Endodermal cell (in vitro differentiated cells): Measurements from ENCODE around the gene CD209. TPM values are rescaled to one million over a fixed set of nuclear protein-coding genes. Genes with fewer than 3 reads are reported as not detected.
"Not testable (repeated sequence)": the region's sequence is repeated elsewhere in the genome, so short reads cannot be mapped to it uniquely, and the experiment has no call there.

Source experiments
- DNase-seq: peaks from one replicate; pipeline ENCODE4 v3.0.0-alpha.2; 2017
- H3K27ac ChIP-seq: 2 replicates; pipeline ENCODE4 v1.5.1; 2013; ENCODE audit warnings: mild to moderate bottlenecking, low read depth, low read length, moderate library complexity
- H3K27me3 ChIP-seq: 2 replicates; pipeline ENCODE4 v1.6.1; 2013; ENCODE audit warnings: mild to moderate bottlenecking, low read length, moderate library complexity; ENCODE audit not compliant: insufficient read depth, control insufficient read depth, poor library complexity, severe bottlenecking
- H3K36me3 ChIP-seq: 2 replicates; pipeline ENCODE4 v1.7.0; 2013; ENCODE audit warnings: mild to moderate bottlenecking, low read length, moderate library complexity; ENCODE audit not compliant: control insufficient read depth, insufficient read depth
- H3K4me1 ChIP-seq: one replicate; pipeline ENCODE4 v1.7.0; 2013; ENCODE audit warnings: low read length; ENCODE audit not compliant: control insufficient read depth, insufficient read depth
- H3K4me3 ChIP-seq: 2 replicates; pipeline ENCODE4 v1.5.1; 2013; ENCODE audit warnings: mild to moderate bottlenecking, low read length, moderate library complexity
- H3K9ac ChIP-seq: 2 replicates; pipeline ENCODE4 v1.6.1; 2013; ENCODE audit warnings: mild to moderate bottlenecking, low read length, moderate library complexity; ENCODE audit not compliant: poor library complexity, severe bottlenecking; ENCODE audit errors: extremely low read depth
- H3K9me3 ChIP-seq: 2 replicates; pipeline ENCODE4 v1.6.1; 2013; ENCODE audit warnings: mild to moderate bottlenecking, low read length, moderate library complexity; ENCODE audit not compliant: control insufficient read depth
- H3K27ac Mint-ChIP-seq: 2 replicates; pipeline ENCODE4 v1.8.0; 2020; ENCODE audit warnings: mixed read lengths
- H3K27me3 Mint-ChIP-seq: 2 replicates; pipeline ENCODE4 v1.8.0; 2021; ENCODE audit warnings: mild to moderate bottlenecking, mixed read lengths; ENCODE audit not compliant: insufficient read depth
- H3K36me3 Mint-ChIP-seq: 2 replicates; pipeline ENCODE4 v1.8.0; 2020; ENCODE audit warnings: low read depth, mixed read lengths
- H3K4me1 Mint-ChIP-seq: 2 replicates; pipeline ENCODE4 v1.8.0; 2020; ENCODE audit warnings: mixed read lengths
- H3K4me3 Mint-ChIP-seq: 2 replicates; pipeline ENCODE4 v1.8.0; 2020; ENCODE audit warnings: mild to moderate bottlenecking, moderate library complexity, mixed read lengths
- H3K9me3 Mint-ChIP-seq: 2 replicates; pipeline ENCODE4 v1.8.0; 2020; ENCODE audit warnings: mild to moderate bottlenecking, mixed read lengths
- CTCF ChIP-seq: fragments of 200-600 bp; sonication (generic); conservative IDR thresholded peaks from 2 replicates; pipeline ENCODE4 v1.5.0; 2021; ENCODE audit warnings: antibody characterized with exemption, mild to moderate bottlenecking
- WGBS, 2 experiments: methylation state at CpG; one replicate each; pipeline versions ENCODE4 v1.1.5 to v1.1.7; 2013; ENCODE audit warnings: missing lambda C conversion rate in 2 of 2, mixed read lengths in 1 of 2; ENCODE audit not compliant: insufficient coverage in 1 of 2, insufficient read length in 1 of 2; 5-methylcytosine and 5-hydroxymethylcytosine counted together
- total RNA-seq, 2 donors: library from RNA; stranded (reverse); fragmentation: NEBNext Ultra II Directional in 1 of 2; extraction: Animal tissue kit (Norgen Biotek cat#: 25700) in 1 of 2; gene quantifications; 2 replicates in 1 of 2; 3 replicates in 1 of 2; pipeline ENCODE4 v1.2.1, GENCODE V29; 2021

CD209 gene
- total RNA-seq, 2 donors from 2014 or later, result not detected

GRCh38 chr19:7766535-7766934, 19.2 kb upstream of the CD209 start:
- H3K9me3 ChIP-seq, result no peaks in the 10 kb centered on the region
- H3K4me3 ChIP-seq, result no peak overlapping the region
- no peak overlapping the region for H3K9ac ChIP-seq
- Mint-ChIP-seq H3K4me3 (no peak overlapping the region), H3K36me3 (no peaks in the 10 kb centered on the region), H3K27me3 (peaks cover 47% of the 10 kb centered on the region), H3K9me3 (peaks cover 11% of the 10 kb centered on the region), H3K27ac (no peak overlapping the region), H3K4me1 (no peaks in the 10 kb centered on the region)
- no peak for TF ChIP-seq CTCF
- WGBS, 2 experiments, result 75 to 78% methylated on average over 5 to 11 of the region's 11 CpGs
- H3K36me3 ChIP-seq, result no peaks in the 10 kb centered on the region
- no peaks in the 10 kb centered on the region for H3K4me1 ChIP-seq
- no peak for DNase-seq
- peaks cover 5% of the 10 kb centered on the region for H3K27me3 ChIP-seq
- H3K27ac ChIP-seq, result no peak overlapping the region

DNA sequence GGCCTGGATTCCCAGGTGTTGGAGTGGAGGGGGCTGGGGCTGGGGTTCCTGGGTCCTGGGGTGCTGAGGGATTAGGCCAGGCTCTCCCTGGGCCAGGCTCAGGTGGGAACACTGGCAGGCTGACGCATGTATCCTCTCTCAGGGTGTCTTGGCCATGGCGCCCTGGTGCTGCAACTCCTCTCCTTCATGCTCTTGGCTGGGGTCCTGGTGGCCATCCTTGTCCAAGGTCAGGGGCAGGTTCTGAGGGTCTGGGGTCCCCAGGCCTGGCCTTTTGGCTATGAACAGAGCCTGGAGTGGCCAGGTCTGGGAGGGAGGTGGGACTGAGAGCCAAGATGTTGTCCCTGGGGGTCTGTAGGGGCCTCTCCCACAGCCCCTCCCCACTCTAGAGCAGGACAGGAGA, 17.7 kb upstream of the CD209 start:
- not testable (repeated sequence) for H3K4me3 Mint-ChIP-seq, H3K4me1 ChIP-seq, H3K27me3 ChIP-seq, H3K27ac ChIP-seq, H3K36me3 Mint-ChIP-seq, H3K36me3 ChIP-seq, H3K4me1 Mint-ChIP-seq, H3K27ac Mint-ChIP-seq, H3K9me3 ChIP-seq, H3K9ac ChIP-seq, H3K4me3 ChIP-seq
- H3K9me3 Mint-ChIP-seq, result peaks cover 18% of the 10 kb centered on the region
- H3K27me3 Mint-ChIP-seq, result peaks cover 43% of the 10 kb centered on the region
- DNase-seq, result peak; percentile 27
- WGBS, 2 experiments, result 83 to 85% methylated on average over 2 of the region's 2 CpGs

- H3K27ac Mint-ChIP-seq, H3K36me3 Mint-ChIP-seq, H3K27me3 ChIP-seq, H3K27ac ChIP-seq, H3K9me3 ChIP-seq, H3K9ac ChIP-seq, H3K36me3 ChIP-seq, H3K4me1 ChIP-seq, DNase-seq, H3K4me3 Mint-ChIP-seq, H3K4me1 Mint-ChIP-seq, H3K4me3 ChIP-seq: not testable (repeated sequence)
- Mint-ChIP-seq H3K9me3 (peaks cover 26% of the 10 kb centered on the region), H3K27me3 (peaks cover 35% of the 10 kb centered on the region)
- WGBS, 2 experiments, result 71 to 90% methylated on average over 1 to 3 of the region's 3 CpGs
These were observed 16.8 kb upstream of the CD209 start for GRCh38 chr19:7764157-7764556.

DNA sequence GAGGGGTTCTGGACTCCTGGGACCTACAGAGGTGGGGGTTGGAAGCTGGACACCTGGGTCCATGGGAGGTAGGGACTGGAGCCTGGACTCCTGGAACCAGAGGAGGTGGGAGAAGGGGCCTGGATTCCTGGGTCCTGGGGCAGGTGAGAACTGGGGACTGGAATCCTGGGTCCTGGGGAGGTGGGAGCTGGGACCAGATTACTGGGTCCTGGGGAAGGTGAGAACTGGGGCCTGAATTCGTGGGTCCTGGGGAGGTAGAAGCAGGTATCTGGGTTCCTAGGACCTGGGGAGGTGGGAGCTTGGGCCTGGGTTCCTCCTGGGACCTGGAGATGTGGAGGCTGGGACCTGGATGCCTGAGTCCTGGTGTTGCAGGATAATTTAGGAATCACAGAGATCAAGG, 16.4 kb upstream of the CD209 start:
- Mint-ChIP-seq H3K4me1 (no peaks in the 10 kb centered on the region), H3K4me3 (no peak overlapping the region), H3K36me3 (no peaks in the 10 kb centered on the region), H3K9me3 (peaks cover 31% of the 10 kb centered on the region), H3K27ac (no peak overlapping the region), H3K27me3 (peaks cover 30% of the 10 kb centered on the region)
- H3K9ac ChIP-seq, result no peak overlapping the region
- peaks cover 11% of the 10 kb centered on the region for H3K9me3 ChIP-seq
- WGBS, 2 experiments, result 25 to 50% methylated on average over 1 of the region's 1 CpG
- H3K27ac ChIP-seq, result no peak overlapping the region
- no peak overlapping the region for H3K4me3 ChIP-seq
- no peak for DNase-seq
- H3K4me1 ChIP-seq, result no peaks in the 10 kb centered on the region
- H3K36me3 ChIP-seq, result no peaks in the 10 kb centered on the region
- TF ChIP-seq CTCF, result no peak
- H3K27me3 ChIP-seq, result no peaks in the 10 kb centered on the region
